Measurements from ENCODE around the gene SOCS6. TPM values are rescaled to one million over a fixed set of nuclear protein-coding genes. Genes with fewer than 3 reads are reported as not detected.

Gene SOCS6
- polyA plus RNA-seq, 3 donors = 4.8 to 6.1 (median 4.8) TPM

GRCh38 chr18:70279470-70279869 lies 9.4 kb upstream of the SOCS6 start:
- no peak overlapping the region for H3K4me3 Mint-ChIP-seq
- Histone ChIP-seq H3K27me3 (ENCODE audit: control insufficient read depth in 2 of 2, insufficient read depth in 2 of 2, low read length in 2 of 2) (no peaks in the 10 kb centered on the region), H3K36me3 (replicated peaks in 1 of 2; ENCODE audit: control insufficient read depth in 1 of 2, insufficient read depth in 2 of 2, low read length in 2 of 2) (no peaks in the 10 kb centered on the region), H3K4me3 (replicated peaks in 1 of 3; ENCODE audit: low read depth in 2 of 3, low read length in 3 of 3) (no peak overlapping the region), H3K4me2 (replicated peaks; ENCODE audit: extremely low read depth, low read length, poor library complexity, severe bottlenecking) (no peak overlapping the region), H2AFZ (ENCODE audit: insufficient read depth, low read depth, low read length, poor library complexity, severe bottlenecking) (no peak overlapping the region), H3K27ac (ENCODE audit: low read depth in 1 of 2, low read length in 2 of 2) (no peak overlapping the region), H3K4me1 (ENCODE audit: control insufficient read depth in 1 of 2, insufficient read depth in 2 of 2, low read length in 2 of 2) (peaks cover 9% of the 10 kb centered on the region in 2 donors), H4K20me1 (ENCODE audit: insufficient read depth, low read length) (no peaks in the 10 kb centered on the region), H3K9me3 (replicated peaks in 1 of 2; ENCODE audit: control insufficient read depth in 1 of 2, insufficient read depth in 1 of 2, low read length in 2 of 2) (peaks cover 10 to 19% of the 10 kb centered on the region in 2 donors), H3K79me2 (ENCODE audit: insufficient read depth, low read length) (no peaks in the 10 kb centered on the region), H3K9ac (ENCODE audit: insufficient read depth, low read length, poor library complexity, severe bottlenecking) (no peak overlapping the region)
- peaks cover 10 to 28% (median 18%) of the 10 kb centered on the region in 7 donors for H3K9me3 Mint-ChIP-seq
- intact Hi-C loops (cut with micrococcal nuclease) = no loop called here
- peaks cover 0 to 3% (median 0%) of the 10 kb centered on the region in 3 donors for H3K27me3 Mint-ChIP-seq (ENCODE audit: low read depth in 3 of 3)
- no peak for DNase-seq
- WGBS (ENCODE audit: insufficient coverage) = 83% methylated on average over 2 of the region's 2 CpGs
- no peak for TF ChIP-seq CTCF (IDR thresholded peaks at IDR 0.05)
- H3K4me1 Mint-ChIP-seq = peaks cover 7% of the 10 kb centered on the region
- no peak overlapping the region for H3K27ac Mint-ChIP-seq
- no peaks in the 10 kb centered on the region for H3K36me3 Mint-ChIP-seq

GRCh38 chr18:70280007-70280925 lies 8.6 kb upstream of the SOCS6 start:
- Mint-ChIP-seq H3K9me3 (peaks cover 10 to 22% (median 14%) of the 10 kb centered on the region in 7 donors), H3K36me3 (no peaks in the 10 kb centered on the region), H3K4me3 (no peak overlapping the region), H3K27me3 (ENCODE audit: low read depth in 3 of 3) (peaks cover 0 to 3% (median 0%) of the 10 kb centered on the region in 3 donors), H3K27ac (no peak overlapping the region), H3K4me1 (peaks cover 15% of the 10 kb centered on the region)
- TF ChIP-seq CTCF (IDR thresholded peaks at IDR 0.05) = no peak
- Histone ChIP-seq H3K4me3 (replicated peaks in 1 of 3; ENCODE audit: low read depth in 2 of 3, low read length in 3 of 3) (no peak overlapping the region), H3K9ac (ENCODE audit: insufficient read depth, low read length, poor library complexity, severe bottlenecking) (no peak overlapping the region), H3K79me2 (ENCODE audit: insufficient read depth, low read length) (no peaks in the 10 kb centered on the region), H3K4me1 (ENCODE audit: control insufficient read depth in 1 of 2, insufficient read depth in 2 of 2, low read length in 2 of 2) (peaks cover 17% of the 10 kb centered on the region in 2 donors), H3K27ac (ENCODE audit: low read depth in 1 of 2, low read length in 2 of 2) (no peak overlapping the region), H3K9me3 (replicated peaks in 1 of 2; ENCODE audit: control insufficient read depth in 1 of 2, insufficient read depth in 1 of 2, low read length in 2 of 2) (peaks cover 10 to 19% of the 10 kb centered on the region in 2 donors), H3K4me2 (replicated peaks; ENCODE audit: extremely low read depth, low read length, poor library complexity, severe bottlenecking) (no peak overlapping the region), H3K36me3 (replicated peaks in 1 of 2; ENCODE audit: control insufficient read depth in 1 of 2, insufficient read depth in 2 of 2, low read length in 2 of 2) (no peaks in the 10 kb centered on the region), H4K20me1 (ENCODE audit: insufficient read depth, low read length) (no peaks in the 10 kb centered on the region), H3K27me3 (ENCODE audit: control insufficient read depth in 2 of 2, insufficient read depth in 2 of 2, low read length in 2 of 2) (no peaks in the 10 kb centered on the region), H2AFZ (ENCODE audit: insufficient read depth, low read depth, low read length, poor library complexity, severe bottlenecking) (no peak overlapping the region)
- 100% methylated on average over 1 of the region's 5 CpGs for WGBS (ENCODE audit: insufficient coverage)
- DNase-seq = no peak
- intact Hi-C loops (cut with micrococcal nuclease) = no loop called here
